Posterior vena cava (tissue), 2 donors: Measurements from ENCODE around the gene TUBB8. TPM values are rescaled to one million over a fixed set of nuclear protein-coding genes. Genes with fewer than 3 reads are reported as not detected.
"Not testable (repeated sequence)": the region's sequence is repeated elsewhere in the genome, so short reads cannot be mapped to it uniquely, and the experiment has no call there.

ENCODE experiments used
- DNase-seq: peaks from one replicate; pipeline ENCODE4 v3.0.0-alpha.2; 2020; ENCODE audit warnings: low spot score
- intact Hi-C, 2 donors: fragments of 100-400 bp; cut with DNase I; formaldehyde crosslinking; loops; one replicate each; pipeline versions ENCODE4 v1.14.1 to v1.14.2; 2022 to 2023
- long read RNA-seq, 2 donors: library from polyadenylated mRNA; unstranded; transcript quantifications; one replicate each; pipeline ENCODE4 v2.0.0, GENCODE V29; 2020 to 2021
- total RNA-seq, 2 donors: library from RNA; stranded (reverse); fragmentation: NEBNext Ultra II Directional; extraction: Animal tissue kit (Norgen Biotek cat#: 25700); gene quantifications; one replicate each; pipeline ENCODE4 v1.2.1, GENCODE V29; 2021
- donor health status: DM: yes; HTN: yes; CAD: no.
- donor health status: DM: yes; HTN: yes; CAD: no.

TUBB8 gene
- not detected for total RNA-seq
- long read RNA-seq, donor 1 = 0 reads
- long read RNA-seq, donor 2 = 0 reads

- intact Hi-C loops = no loop called here
Observed at GRCh38 chr10:48996-49395, at the start of gene TUBB8. TSS of gene TUBB8 (minus strand) at chr10:49296. CDS start at chr10:49238, 58 bp downstream.

GRCh38 chr10:96466-96865, 47.4 kb upstream of the TUBB8 start:
- intact Hi-C loops = no loop called here
- DNase-seq = no peak

More at GRCh38 chr10:48996-49395, at the start of gene TUBB8:
- DNase-seq = peak; percentile 67

- DNase-seq = no peak
- intact Hi-C loops = no loop called here
Observed at GRCh38 chr10:95356-96115, 46.4 kb upstream of the TUBB8 start.

GRCh38 chr10:94613-95012, 45.5 kb upstream of the TUBB8 start:
- intact Hi-C loops = no loop called here

GRCh38 chr10:92846-93245, 43.8 kb upstream of the TUBB8 start:
- intact Hi-C loops = no loop called here
- DNase-seq = no peak

More at GRCh38 chr10:94613-95012, 45.5 kb upstream of the TUBB8 start:
- DNase-seq = no peak

- no peak for DNase-seq
- intact Hi-C loops = no loop called here
Observed at GRCh38 chr10:92153-92552, 43.1 kb upstream of the TUBB8 start.

GRCh38 chr10:91313-91712, 42.2 kb upstream of the TUBB8 start:
- DNase-seq = no peak
- intact Hi-C loops = no loop called here

- DNase-seq = no peak
- intact Hi-C loops = no loop called here
Observed at GRCh38 chr10:90161-90560, 41.1 kb upstream of the TUBB8 start.

- no peak for DNase-seq
- intact Hi-C loops = no loop called here
Observed at GRCh38 chr10:89248-89647, 40.2 kb upstream of the TUBB8 start.

GRCh38 chr10:88253-88652, 39.2 kb upstream of the TUBB8 start:
- intact Hi-C loops = no loop called here
- DNase-seq = no peak

- DNase-seq = no peak
- intact Hi-C loops = no loop called here
Observed at GRCh38 chr10:87177-88080, 38.3 kb upstream of the TUBB8 start.

- intact Hi-C loops = no loop called here
- no peak for DNase-seq
Observed at GRCh38 chr10:86031-86430, 36.9 kb upstream of the TUBB8 start.

- intact Hi-C loops = no loop called here
- no peak for DNase-seq
Observed at GRCh38 chr10:85044-85443, 35.9 kb upstream of the TUBB8 start.

- DNase-seq = peak; percentile 68
- intact Hi-C loops = no loop called here
Observed at GRCh38 chr10:83930-84530, 34.9 kb upstream of the TUBB8 start.

- peak; percentile 69 for DNase-seq
- intact Hi-C loops = no loop called here
Observed at GRCh38 chr10:80477-81105, 31.5 kb upstream of the TUBB8 start.

- intact Hi-C loops = no loop called here
- peak; percentile 71 for DNase-seq
Observed at GRCh38 chr10:79532-80215, 30.6 kb upstream of the TUBB8 start.

GRCh38 chr10:78556-78955, 29.5 kb upstream of the TUBB8 start:
- peak; percentile 60 for DNase-seq
- intact Hi-C loops = no loop called here

GRCh38 chr10:74266-74621, 25.1 kb upstream of the TUBB8 start:
- DNase-seq, intact Hi-C loops: not testable (repeated sequence)
